AG04450 (cell line): ENCODE measurements around the gene TTC21A. TPM values are rescaled to one million over a fixed set of nuclear protein-coding genes. Genes with fewer than 3 reads are reported as not detected.

Experiments
- CTCF ChIA-PET: fragments of 300-600, 350-600 bp; formaldehyde crosslinking; extraction: SDS; loops from one replicate; lab custom pipeline; 2022; ENCODE audit warnings: antibody characterized with exemption, inconsistent platforms; lab: Charles Lee
- POLR2A ChIA-PET: fragments of 350-600 bp; formaldehyde crosslinking; extraction: SDS; loops from one replicate; lab custom pipeline; 2021; ENCODE audit warnings: antibody characterized with exemption, inconsistent platforms; lab: Yijun Ruan, JAX
- DNase-seq: peaks from one replicate; pipeline ENCODE4 v3.0.0-alpha.2; 2011; ENCODE audit warnings: low read depth, low spot score
- H3K27ac ChIP-seq: one replicate; pipeline ENCODE4 v1.5.1; 2012; ENCODE audit warnings: low read depth, low read length, control low read depth
- H3K27me3 ChIP-seq: one replicate; pipeline ENCODE4 v1.6.0; 2012; ENCODE audit warnings: low read length; ENCODE audit not compliant: control insufficient read depth, insufficient read depth
- H3K4me3 ChIP-seq: 2 replicates; pipeline ENCODE4 v1.5.1; 2011; ENCODE audit warnings: mild to moderate bottlenecking, low read depth, low read length, control low read depth
- H3K9me3 ChIP-seq: 2 replicates; pipeline ENCODE4 v1.5.1; 2012; ENCODE audit warnings: low read length; ENCODE audit not compliant: control insufficient read depth, insufficient read depth
- CTCF ChIP-seq: IDR thresholded peaks from 2 replicates; pipeline ENCODE4 v1.5.1; 2011; ENCODE audit warnings: low read depth, low read length, control low read depth, inconsistent platforms
- polyA plus RNA-seq: library from polyadenylated mRNA; depleted of rRNA; stranded (reverse); fragments of >200 nt; gene quantifications from 2 replicates; pipeline ENCODE4 v1.2.3, GENCODE V29; 2011

TTC21A gene
- polyA plus RNA-seq, 1 experiment = 1.6 TPM

DNA sequence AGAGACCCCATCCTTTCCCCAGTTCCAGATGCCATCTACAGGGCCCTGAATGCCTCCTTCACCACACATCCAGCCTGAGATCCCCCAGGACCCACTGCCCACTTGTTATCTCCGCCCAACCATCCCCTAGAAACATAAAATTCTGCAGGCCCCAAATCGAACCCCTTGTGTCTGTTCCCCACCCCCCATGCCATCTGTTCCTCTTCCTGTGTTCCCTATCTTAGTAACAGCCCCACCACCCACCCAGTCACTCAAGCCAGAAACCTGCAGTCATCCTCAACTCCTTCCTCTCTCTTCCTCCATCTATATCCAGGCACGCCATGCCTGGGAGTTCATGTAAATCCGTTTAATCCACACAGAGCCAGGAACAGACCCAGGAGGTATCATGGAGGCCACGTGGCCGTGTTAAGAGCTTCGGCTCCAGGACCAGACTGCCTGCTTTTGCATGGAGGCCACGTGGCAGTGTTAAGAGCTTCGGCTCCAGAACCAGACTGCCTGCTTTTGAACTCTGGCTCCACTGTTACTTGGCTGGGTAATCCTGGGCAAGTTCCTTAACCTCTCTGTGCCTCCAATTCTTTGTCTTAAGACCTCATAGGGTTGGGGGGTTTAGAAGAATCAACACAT is 41.1 kb downstream of the TTC21A start:
- no peak for TF ChIP-seq CTCF
- no peak overlapping the region for H3K4me3 ChIP-seq
- no peak for DNase-seq
- H3K9me3 ChIP-seq = no peaks in the 10 kb centered on the region; the same call in 1 of the 2 replicates
- POLR2A ChIA-PET = interaction anchor here (0.6 kb wide), 1 partner anchor 21 kb away, joined by 4 read pairs; no protein-coding TSS in a partner anchor
- CTCF ChIA-PET = interaction anchor here (1.1 to 1.9 kb wide), 3 partner anchors 22 to 149 kb away, joined by 3 to 5 read pairs (median 4); no protein-coding TSS in a partner anchor
- no peaks in the 10 kb centered on the region for H3K27me3 ChIP-seq
- H3K27ac ChIP-seq = peak overlapping the region; percentile 94

GRCh38 chr3:39149059-39149455 is 41.6 kb downstream of the TTC21A start:
- Histone ChIP-seq H3K4me3 (no peak overlapping the region), H3K27me3 (no peaks in the 10 kb centered on the region), H3K27ac (no peak overlapping the region), H3K9me3 (no peaks in the 10 kb centered on the region; the same call in 1 of the 2 replicates)
- no peak for DNase-seq
- no peak for TF ChIP-seq CTCF
- ChIA-PET POLR2A (interaction anchor here (0.6 kb wide), 1 partner anchor 22 kb away, joined by 4 read pairs; no protein-coding TSS in a partner anchor), CTCF (interaction anchor here (1.1 to 1.9 kb wide), 3 partner anchors 22 to 149 kb away, joined by 3 to 5 read pairs (median 4); no protein-coding TSS in a partner anchor)

DNA sequence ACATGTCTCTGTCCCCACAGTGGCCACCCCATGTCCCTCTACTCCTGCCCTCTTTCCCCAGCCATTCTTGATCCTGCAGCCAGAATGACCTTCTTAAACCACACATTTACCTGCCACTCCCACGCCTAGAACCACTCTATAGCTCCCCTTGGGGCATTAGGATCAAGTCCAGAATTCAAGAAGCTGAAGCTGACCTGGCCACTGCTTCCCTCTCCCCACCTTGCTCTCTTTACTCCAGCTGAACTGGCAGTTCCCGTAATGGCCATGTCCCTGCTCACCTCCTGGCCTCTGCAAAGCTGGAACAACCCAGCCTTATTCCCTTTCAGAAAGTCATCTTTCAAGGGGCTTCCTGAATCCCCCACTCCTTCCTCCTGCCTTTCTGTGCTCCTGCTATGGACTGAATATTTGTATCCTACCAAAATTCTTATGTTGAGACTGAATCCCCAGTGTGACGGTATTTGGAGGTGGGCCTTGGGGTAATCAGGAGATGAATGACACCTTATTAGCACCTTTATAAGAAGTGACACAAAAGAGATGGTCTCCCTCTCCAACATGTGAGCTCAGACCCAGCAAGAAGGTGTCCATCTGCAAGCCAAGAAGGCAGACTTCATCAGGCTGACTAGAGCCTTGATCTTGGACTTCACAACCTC is 42.1 kb downstream of the TTC21A start:
- POLR2A ChIA-PET = interaction anchor here (0.6 to 1.4 kb wide), 3 partner anchors 22 to 42 kb away, joined by 3 to 6 read pairs (median 4); partner anchors contain the start of genes GORASP1 and TTC21A
- Histone ChIP-seq H3K4me3 (no peak overlapping the region), H3K27ac (peak overlapping the region; percentile 21)

GRCh38 chr3:39150148-39150802 is 42.8 kb downstream of the TTC21A start:
- POLR2A ChIA-PET = interaction anchor here (1.4 kb wide), 1 partner anchor 43 kb away, joined by 6 read pairs; the partner anchor contains the start of genes GORASP1 and TTC21A
- Histone ChIP-seq H3K9me3 (no peaks in the 10 kb centered on the region; the same call in 1 of the 2 replicates), H3K27me3 (no peaks in the 10 kb centered on the region), H3K4me3 (peak overlapping the region; percentile 78), H3K27ac (peak overlapping the region; percentile 97)
- CTCF ChIA-PET = interaction anchor here (0.6 to 2.1 kb wide), 6 partner anchors 23 to 150 kb away, joined by 3 to 6 read pairs (median 4); no protein-coding TSS in a partner anchor
- TF ChIP-seq CTCF = peak; percentile 13; the same call in 1 of the 2 replicates
- DNase-seq = no peak

More for the DNA sequence above, 42.1 kb downstream of the TTC21A start:
- no peak for DNase-seq
- H3K27me3 ChIP-seq = no peaks in the 10 kb centered on the region
- TF ChIP-seq CTCF = no peak
- CTCF ChIA-PET = interaction anchor here (0.6 to 2.1 kb wide), 5 partner anchors 23 to 150 kb away, joined by 3 to 6 read pairs (median 5); no protein-coding TSS in a partner anchor
- no peaks in the 10 kb centered on the region; the same call in 1 of the 2 replicates for H3K9me3 ChIP-seq
